Tibial nerve (tissue), 4 donors: Measurements from ENCODE around the gene SERPINA4. TPM values are rescaled to one million over a fixed set of nuclear protein-coding genes. Genes with fewer than 3 reads are reported as not detected.

Experiments
- DNase-seq, 2 donors: peaks; one replicate each; pipeline ENCODE4 v3.0.0-alpha.2; 2019; ENCODE audit warnings: low spot score in 2 of 2
- H3K27ac ChIP-seq, 4 donors: fragments of 200-600 bp; sonication (generic) in 3 of 4; one replicate each; pipeline ENCODE4 v1.5.1; 2017 to 2019; ENCODE audit warnings: mild to moderate bottlenecking in 1 of 4
- H3K27me3 ChIP-seq, 2 donors: fragments of 200-600 bp; sonication (generic) in 1 of 2; one replicate each; pipeline versions ENCODE4 v1.5.1 to v1.6.0; 2017 to 2019
- H3K36me3 ChIP-seq, 3 donors: fragments of 200-600 bp; sonication (generic); one replicate each; pipeline ENCODE4 v1.5.1; 2018 to 2019
- H3K4me1 ChIP-seq, 4 donors: fragments of 200-600 bp; sonication (generic) in 3 of 4; one replicate each; pipeline ENCODE4 v1.5.1; 2017 to 2019
- H3K4me3 ChIP-seq, 4 donors: fragments of 200-600 bp; sonication (generic) in 3 of 4; one replicate each; pipeline ENCODE4 v1.5.1; 2017 to 2019; ENCODE audit warnings: mild to moderate bottlenecking in 1 of 4, moderate library complexity in 1 of 4
- H3K9me3 ChIP-seq, 4 donors: fragments of 200-600 bp; sonication (generic) in 3 of 4; one replicate each; pipeline ENCODE4 v1.5.1; 2017 to 2019
- CTCF ChIP-seq, 5 experiments: fragments of 200-600 bp in 3 of 5; fragments of 450-650 bp in 2 of 5; sonication (generic) in 3 of 5; IDR thresholded peaks; one replicate each; pipeline ENCODE4 v1.5.1; 2016 to 2019; ENCODE audit warnings: antibody characterized with exemption in 5 of 5, mild to moderate bottlenecking in 3 of 5, moderate library complexity in 2 of 5
- EP300 ChIP-seq, 2 donors: sonication (generic); formaldehyde crosslinking; IDR thresholded peaks; one replicate each; pipeline ENCODE4 v1.6.1; 2017; ENCODE audit warnings: antibody characterized with exemption in 2 of 2, mild to moderate bottlenecking in 1 of 2
- POLR2A ChIP-seq, 2 donors: fragments of 450-650 bp; IDR thresholded peaks; one replicate each; pipeline ENCODE4 v1.6.1; 2017; ENCODE audit warnings: antibody characterized with exemption in 2 of 2, mild to moderate bottlenecking in 2 of 2, moderate library complexity in 2 of 2
- WGBS, 2 donors: methylation state at CpG; one replicate each; pipeline ENCODE4 v1.1.5; 2018; 5-methylcytosine and 5-hydroxymethylcytosine counted together
- total RNA-seq, 4 donors: library from RNA; depleted of rRNA; stranded (reverse); fragments of >200 nt; gene quantifications; one replicate each; pipeline ENCODE4 v1.1.0, GENCODE V29; 2016

Gene SERPINA4
- total RNA-seq, 4 donors from 2014 or later: not detected

DNA sequence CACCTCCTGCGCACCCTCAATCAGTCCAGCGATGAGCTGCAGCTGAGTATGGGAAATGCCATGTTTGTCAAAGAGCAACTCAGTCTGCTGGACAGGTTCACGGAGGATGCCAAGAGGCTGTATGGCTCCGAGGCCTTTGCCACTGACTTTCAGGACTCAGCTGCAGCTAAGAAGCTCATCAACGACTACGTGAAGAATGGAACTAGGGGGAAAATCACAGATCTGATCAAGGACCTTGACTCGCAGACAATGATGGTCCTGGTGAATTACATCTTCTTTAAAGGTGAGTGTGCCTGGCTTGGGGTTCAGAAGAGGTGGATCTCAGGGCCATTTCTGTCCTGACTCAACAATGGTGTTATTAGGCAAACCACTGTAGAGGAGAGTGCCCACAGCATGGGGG is 53.6 kb downstream of the SERPINA4 start:
- Histone ChIP-seq H3K27me3 (no peaks in the 10 kb centered on the region), H3K27ac (no peak overlapping the region), H3K36me3 (peaks cover 0 to 52% (median 0%) of the 10 kb centered on the region in 3 donors), H3K4me1 (peaks cover 0 to 34% (median 6%) of the 10 kb centered on the region in 4 donors), H3K4me3 (no peak overlapping the region), H3K9me3 (peaks cover 0 to 41% (median 13%) of the 10 kb centered on the region in 4 donors)
- DNase-seq: no peak
- 89 to 96% methylated on average over 7 of the region's 7 CpGs for WGBS, 2 donors
- TF ChIP-seq EP300 (IDR thresholded peaks at IDR 0.05) (no peak), POLR2A (IDR thresholded peaks at IDR 0.05) (no peak), CTCF (IDR thresholded peaks at IDR 0.05) (no peak)

DNA sequence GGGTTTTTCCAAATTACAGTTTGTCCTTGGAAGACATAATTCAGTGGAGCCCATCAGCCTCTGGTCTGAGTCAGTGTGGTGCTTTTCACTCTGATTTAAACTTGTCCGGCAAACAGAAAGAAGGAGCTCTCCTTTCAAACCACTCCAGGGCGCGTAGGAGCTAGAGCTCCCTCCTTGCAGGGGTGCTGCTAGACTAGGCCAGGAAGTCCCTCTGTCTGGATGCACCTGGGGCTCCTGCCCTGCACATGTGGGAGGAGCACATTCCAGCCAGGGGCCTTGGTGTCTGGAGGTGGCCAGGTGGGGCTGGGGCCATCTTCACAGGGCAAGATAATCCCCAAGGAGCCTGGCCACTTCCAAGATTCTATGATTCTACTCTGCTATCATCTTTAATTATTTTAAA is 54.0 kb downstream of the SERPINA4 start:
- Histone ChIP-seq H3K9me3 (peaks cover 0 to 44% (median 13%) of the 10 kb centered on the region in 4 donors), H3K4me3 (no peak overlapping the region), H3K27me3 (no peaks in the 10 kb centered on the region), H3K4me1 (peaks cover 0 to 34% (median 6%) of the 10 kb centered on the region in 4 donors), H3K36me3 (peaks cover 0 to 55% (median 0%) of the 10 kb centered on the region in 3 donors), H3K27ac (no peak overlapping the region)
- TF ChIP-seq POLR2A (IDR thresholded peaks at IDR 0.05) (no peak), EP300 (IDR thresholded peaks at IDR 0.05) (no peak), CTCF (IDR thresholded peaks at IDR 0.05) (no peak)
- 90 to 100% methylated on average over 1 to 3 of the region's 3 CpGs for WGBS, 2 donors
- no peak for DNase-seq

GRCh38 chr14:94615823-94616570 is 54.8 kb downstream of the SERPINA4 start:
- Histone ChIP-seq H3K4me3 (no peak overlapping the region), H3K36me3 (peaks cover 0 to 63% (median 0%) of the 10 kb centered on the region in 3 donors), H3K27me3 (no peaks in the 10 kb centered on the region), H3K4me1 (peaks cover 0 to 34% (median 6%) of the 10 kb centered on the region in 4 donors), H3K9me3 (peaks cover 0 to 45% (median 13%) of the 10 kb centered on the region in 4 donors), H3K27ac (no peak overlapping the region)
- WGBS, 2 donors: 83 to 93% methylated on average over 8 of the region's 8 CpGs
- no peak for DNase-seq
- TF ChIP-seq CTCF (IDR thresholded peaks at IDR 0.05) (no peak), EP300 (IDR thresholded peaks at IDR 0.05) (no peak), POLR2A (IDR thresholded peaks at IDR 0.05) (no peak)

- no peak for DNase-seq
- Histone ChIP-seq H3K27me3 (no peaks in the 10 kb centered on the region), H3K4me1 (peaks cover 0 to 23% (median 2%) of the 10 kb centered on the region in 4 donors), H3K36me3 (peaks cover 0 to 76% (median 0%) of the 10 kb centered on the region in 3 donors), H3K27ac (no peak overlapping the region), H3K4me3 (no peak overlapping the region), H3K9me3 (peaks cover 0 to 45% (median 13%) of the 10 kb centered on the region in 4 donors)
- TF ChIP-seq EP300 (IDR thresholded peaks at IDR 0.05) (no peak), POLR2A (IDR thresholded peaks at IDR 0.05) (no peak), CTCF (IDR thresholded peaks at IDR 0.05) (no peak)
- 89 to 93% methylated on average over 5 of the region's 5 CpGs for WGBS, 2 donors
These were observed 56.2 kb downstream of the SERPINA4 start for GRCh38 chr14:94617366-94617941.
